Measurements from ENCODE around the gene FAM117A. TPM values are rescaled to one million over a fixed set of nuclear protein-coding genes. Genes with fewer than 3 reads are reported as not detected.
A peak's percentile ranks its signal among the peaks of the same experiment; 100 is the strongest.
"Not testable (repeated sequence)": the region's sequence is repeated elsewhere in the genome, so short reads cannot be mapped to it uniquely, and the experiment has no call there.

Gene FAM117A
- total RNA-seq, 1 experiment from 2014 or later, result 6.1 TPM

GRCh38 chr17:49775546-49776260 is 11.8 kb upstream of the FAM117A start:
- DNase-seq (ENCODE audit: low read depth, low spot score), result no peak

GRCh38 chr17:49766918-49767530 is 3.1 kb upstream of the FAM117A start:
- DNase-seq (ENCODE audit: low read depth, low spot score), result no peak
- in situ Hi-C loops (cut with HindIII; ENCODE audit: low pct_unique_long_range_greater_than_20kb, low sequenced_read_pairs), result no loop called here

More at GRCh38 chr17:49775546-49776260, 11.8 kb upstream of the FAM117A start:
- in situ Hi-C loops (cut with HindIII; ENCODE audit: low pct_unique_long_range_greater_than_20kb, low sequenced_read_pairs), result no loop called here

GRCh38 chr17:49764559-49765180 is 739 bp upstream of the FAM117A start:
- DNase-seq (ENCODE audit: low read depth, low spot score), result no peak
- in situ Hi-C loops (cut with HindIII; ENCODE audit: low pct_unique_long_range_greater_than_20kb, low sequenced_read_pairs), result no loop called here

- in situ Hi-C loops (cut with HindIII; ENCODE audit: low pct_unique_long_range_greater_than_20kb, low sequenced_read_pairs), result no loop called here
- no peak for DNase-seq (ENCODE audit: low read depth, low spot score)
Measured at GRCh38 chr17:49762151-49762941, 1.6 kb downstream of the FAM117A start.

- no peak for DNase-seq (ENCODE audit: low read depth, low spot score)
- in situ Hi-C loops (cut with HindIII; ENCODE audit: low pct_unique_long_range_greater_than_20kb, low sequenced_read_pairs), result no loop called here
Measured at GRCh38 chr17:49760932-49761558, 2.9 kb downstream of the FAM117A start.

GRCh38 chr17:49760296-49760695 is 3.6 kb downstream of the FAM117A start:
- DNase-seq (ENCODE audit: low read depth, low spot score), result no peak
- in situ Hi-C loops (cut with HindIII; ENCODE audit: low pct_unique_long_range_greater_than_20kb, low sequenced_read_pairs), result no loop called here

GRCh38 chr17:49759203-49759602 is 4.7 kb downstream of the FAM117A start:
- no peak for DNase-seq (ENCODE audit: low read depth, low spot score)
- in situ Hi-C loops (cut with HindIII; ENCODE audit: low pct_unique_long_range_greater_than_20kb, low sequenced_read_pairs), result no loop called here

GRCh38 chr17:49758464-49759010 is 5.4 kb downstream of the FAM117A start:
- DNase-seq (ENCODE audit: low read depth, low spot score); in situ Hi-C loops (cut with HindIII; ENCODE audit: low pct_unique_long_range_greater_than_20kb, low sequenced_read_pairs): not testable (repeated sequence)

- in situ Hi-C loops (cut with HindIII; ENCODE audit: low pct_unique_long_range_greater_than_20kb, low sequenced_read_pairs), result no loop called here
- DNase-seq (ENCODE audit: low read depth, low spot score), result no peak
Measured at GRCh38 chr17:49757151-49757777, 6.7 kb downstream of the FAM117A start.

- no peak for DNase-seq (ENCODE audit: low read depth, low spot score)
- in situ Hi-C loops (cut with HindIII; ENCODE audit: low pct_unique_long_range_greater_than_20kb, low sequenced_read_pairs), result no loop called here
Measured at GRCh38 chr17:49756323-49757150, 7.4 kb downstream of the FAM117A start.

- DNase-seq (ENCODE audit: low read depth, low spot score), result no peak
- in situ Hi-C loops (cut with HindIII; ENCODE audit: low pct_unique_long_range_greater_than_20kb, low sequenced_read_pairs), result no loop called here
Measured at GRCh38 chr17:49755663-49756283, 8.2 kb downstream of the FAM117A start.

- in situ Hi-C loops (cut with HindIII; ENCODE audit: low pct_unique_long_range_greater_than_20kb, low sequenced_read_pairs), result no loop called here
- DNase-seq (ENCODE audit: low read depth, low spot score), result peak; percentile 18
Measured at GRCh38 chr17:49753959-49754391, 10.0 kb downstream of the FAM117A start.

GRCh38 chr17:49752508-49752907 is 11.4 kb downstream of the FAM117A start:
- DNase-seq (ENCODE audit: low read depth, low spot score), result no peak
- in situ Hi-C loops (cut with HindIII; ENCODE audit: low pct_unique_long_range_greater_than_20kb, low sequenced_read_pairs), result no loop called here

- no peak for DNase-seq (ENCODE audit: low read depth, low spot score)
- in situ Hi-C loops (cut with HindIII; ENCODE audit: low pct_unique_long_range_greater_than_20kb, low sequenced_read_pairs), result no loop called here
Measured at GRCh38 chr17:49749730-49750129, 14.2 kb downstream of the FAM117A start.

- in situ Hi-C loops (cut with HindIII; ENCODE audit: low pct_unique_long_range_greater_than_20kb, low sequenced_read_pairs), result no loop called here
- no peak for DNase-seq (ENCODE audit: low read depth, low spot score)
Measured at GRCh38 chr17:49748791-49749190, 15.1 kb downstream of the FAM117A start.

GRCh38 chr17:49748223-49748622 is 15.7 kb downstream of the FAM117A start:
- no peak for DNase-seq (ENCODE audit: low read depth, low spot score)
- in situ Hi-C loops (cut with HindIII; ENCODE audit: low pct_unique_long_range_greater_than_20kb, low sequenced_read_pairs), result no loop called here
